A673 (cell line): ENCODE data around the gene ARHGAP18.

ENCODE experiments used
- EZH2 ChIP-seq: fragments of 200-600 bp; sonication (generic); IDR thresholded peaks from 2 replicates; pipeline ENCODE4 v1.6.1; 2017; ENCODE audit warnings: borderline replicate concordance, low read depth, mild to moderate bottlenecking, mixed read lengths, antibody characterized with exemption, low read length; ENCODE audit not compliant: poor library complexity, severe bottlenecking
- TF ChIP-seq, protein P1 (sequence below): fragments of 300-800, 200-600 bp; sonication (generic); conservative IDR thresholded peaks from 2 replicates; pipeline ENCODE4 v1.5.1; 2017; ENCODE audit warnings: low read depth, mild to moderate bottlenecking, antibody characterized with exemption, low read length, moderate library complexity, mixed read lengths

DNA sequence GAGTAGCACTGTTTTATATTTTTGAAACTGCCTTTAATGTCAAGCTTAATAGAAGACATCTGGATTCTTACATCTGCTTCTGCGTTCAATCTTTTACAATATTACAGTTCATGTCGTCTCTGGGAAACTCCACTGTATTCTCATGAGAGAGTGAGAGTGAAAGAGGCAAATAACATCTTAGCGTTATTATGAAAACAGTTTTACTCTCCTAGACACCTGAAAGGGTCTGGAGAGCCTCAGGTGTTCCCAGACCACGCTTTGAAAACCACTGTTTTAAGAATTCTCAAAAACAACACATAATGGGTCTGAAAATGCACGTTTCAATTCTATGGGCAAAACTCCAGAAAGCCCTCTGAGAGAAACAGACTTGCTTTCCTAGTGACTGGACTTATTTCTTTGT is 63.3 kb downstream of the ARHGAP18 start:
- TF ChIP-seq, protein P1, sequence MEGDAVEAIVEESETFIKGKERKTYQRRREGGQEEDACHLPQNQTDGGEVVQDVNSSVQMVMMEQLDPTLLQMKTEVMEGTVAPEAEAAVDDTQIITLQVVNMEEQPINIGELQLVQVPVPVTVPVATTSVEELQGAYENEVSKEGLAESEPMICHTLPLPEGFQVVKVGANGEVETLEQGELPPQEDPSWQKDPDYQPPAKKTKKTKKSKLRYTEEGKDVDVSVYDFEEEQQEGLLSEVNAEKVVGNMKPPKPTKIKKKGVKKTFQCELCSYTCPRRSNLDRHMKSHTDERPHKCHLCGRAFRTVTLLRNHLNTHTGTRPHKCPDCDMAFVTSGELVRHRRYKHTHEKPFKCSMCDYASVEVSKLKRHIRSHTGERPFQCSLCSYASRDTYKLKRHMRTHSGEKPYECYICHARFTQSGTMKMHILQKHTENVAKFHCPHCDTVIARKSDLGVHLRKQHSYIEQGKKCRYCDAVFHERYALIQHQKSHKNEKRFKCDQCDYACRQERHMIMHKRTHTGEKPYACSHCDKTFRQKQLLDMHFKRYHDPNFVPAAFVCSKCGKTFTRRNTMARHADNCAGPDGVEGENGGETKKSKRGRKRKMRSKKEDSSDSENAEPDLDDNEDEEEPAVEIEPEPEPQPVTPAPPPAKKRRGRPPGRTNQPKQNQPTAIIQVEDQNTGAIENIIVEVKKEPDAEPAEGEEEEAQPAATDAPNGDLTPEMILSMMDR = no peak
- TF ChIP-seq EZH2 = no peak
